GM23338 (cell line): ENCODE results near the gene CHTF8. TPM values are rescaled to one million over a fixed set of nuclear protein-coding genes. Genes with fewer than 3 reads are reported as not detected.
"Not testable (repeated sequence)": the region's sequence is repeated elsewhere in the genome, so short reads cannot be mapped to it uniquely, and the experiment has no call there.

ENCODE experiments used
- ATAC-seq: fragments of 200-7000 bp; cut with Tn5 transposase; 3 replicates; pipeline ENCODE4 v1.9.1; 2020
- DNase-seq: peaks from one replicate; pipeline ENCODE4 v3.0.0-alpha.2; 2015; ENCODE audit warnings: low spot score
- H2AFZ ChIP-seq: fragments of 200-600 bp; sonication (generic); 2 replicates; pipeline ENCODE4 v1.8.0; 2016; ENCODE audit warnings: antibody characterized with exemption, mild to moderate bottlenecking, moderate library complexity
- H3F3A ChIP-seq: fragments of 200-600 bp; sonication (generic); replicated peaks from 2 replicates; pipeline ENCODE4 v1.8.0; 2017; ENCODE audit warnings: antibody characterized with exemption, mixed run types, low read depth
- H3K27ac ChIP-seq: fragments of 200-600 bp; sonication (generic); 2 replicates; pipeline ENCODE4 v1.6.1; 2016; ENCODE audit warnings: low read depth
- H3K27me3 ChIP-seq: fragments of 200-600 bp; sonication (generic); 2 replicates; pipeline ENCODE4 v1.8.0; 2016; ENCODE audit warnings: mild to moderate bottlenecking, mixed run types, moderate library complexity; ENCODE audit not compliant: insufficient read depth
- H3K36me3 ChIP-seq: fragments of 200-600 bp; sonication (generic); 2 replicates; pipeline ENCODE4 v1.8.0; 2016; ENCODE audit warnings: mild to moderate bottlenecking; ENCODE audit not compliant: insufficient read depth
- H3K4me1 ChIP-seq: fragments of 200-600 bp; sonication (generic); 2 replicates; pipeline ENCODE4 v1.8.0; 2016; ENCODE audit warnings: mild to moderate bottlenecking, moderate library complexity; ENCODE audit not compliant: insufficient read depth
- H3K4me2 ChIP-seq: fragments of 200-600 bp; sonication (generic); 2 replicates; pipeline ENCODE4 v1.7.1; 2017; ENCODE audit warnings: mixed run types
- H3K4me3 ChIP-seq: fragments of 200-600 bp; sonication (generic); 2 replicates; pipeline ENCODE4 v1.6.1; 2016; ENCODE audit warnings: mixed run types
- H3K79me2 ChIP-seq: fragments of 200-600 bp; sonication (generic); replicated peaks from 2 replicates; pipeline ENCODE4 v1.8.0; 2017; ENCODE audit warnings: mild to moderate bottlenecking; ENCODE audit not compliant: insufficient read depth
- H3K9me2 ChIP-seq: fragments of 200-600 bp; sonication (generic); 2 replicates; pipeline ENCODE4 v1.8.0; 2017; ENCODE audit not compliant: insufficient read depth
- H4K20me1 ChIP-seq: fragments of 200-600 bp; sonication (generic); replicated peaks from 2 replicates; pipeline ENCODE4 v1.8.0; 2017; ENCODE audit warnings: mild to moderate bottlenecking; ENCODE audit not compliant: insufficient read depth
- H3K27ac Mint-ChIP-seq: 2 replicates; pipeline ENCODE4 v1.8.0; 2020; ENCODE audit warnings: inconsistent platforms, mild to moderate bottlenecking, moderate library complexity, mixed read lengths
- H3K27me3 Mint-ChIP-seq: 3 replicates; pipeline ENCODE4 v1.8.0; 2022; ENCODE audit warnings: low read depth, mild to moderate bottlenecking, moderate library complexity, mixed read lengths, inconsistent platforms; ENCODE audit not compliant: insufficient read depth, poor library complexity
- H3K36me3 Mint-ChIP-seq: 3 replicates; pipeline ENCODE4 v1.8.0; 2021; ENCODE audit warnings: low read depth, mild to moderate bottlenecking, inconsistent platforms, moderate library complexity, mixed read lengths
- H3K4me1 Mint-ChIP-seq: 3 replicates; pipeline ENCODE4 v1.8.0; 2020; ENCODE audit warnings: mild to moderate bottlenecking, inconsistent platforms, mixed read lengths
- H3K4me3 Mint-ChIP-seq: 3 replicates; pipeline ENCODE4 v1.8.0; 2021; ENCODE audit warnings: moderate library complexity, mild to moderate bottlenecking, inconsistent platforms, mixed read lengths
- H3K9me3 Mint-ChIP-seq: 3 replicates; pipeline ENCODE4 v1.8.0; 2020; ENCODE audit warnings: moderate library complexity, mild to moderate bottlenecking, inconsistent platforms, mixed read lengths
- EZH2phosphoT487 ChIP-seq: fragments of 200-600 bp; sonication (generic); IDR thresholded peaks from one replicate; pipeline ENCODE4 v1.8.1; 2018; ENCODE audit warnings: antibody characterized with exemption; ENCODE audit not compliant: unreplicated experiment
- NANOG ChIP-seq: IDR thresholded peaks from 2 replicates; pipeline ENCODE4 v1.6.1; 2016; ENCODE audit warnings: antibody characterized with exemption, borderline replicate concordance
- ZNF114 ChIP-seq: fragments of 250-450 bp; sonication (Bioruptor Pico); IDR thresholded peaks from 2 replicates; pipeline ENCODE4 v1.5.0; 2020; ENCODE audit warnings: mild to moderate bottlenecking, moderate library complexity
- polyA plus RNA-seq: library from polyadenylated mRNA; unstranded; fragments of >200 nt; fragmentation: Nextera tagmentation; extraction: Ambion mirVana; gene quantifications from 2 replicates; pipeline ENCODE4 v1.2.1, GENCODE V29; 2016
- total RNA-seq: library from RNA; depleted of rRNA; stranded (reverse); fragments of >200 nt; shearing (Covaris generic); gene quantifications from 2 replicates; pipeline ENCODE4 v1.2.3, GENCODE V29; 2014
- TF ChIP-seq, protein P1 (sequence below): IDR thresholded peaks from one replicate; pipeline ENCODE4 v1.6.1; 2018; ENCODE audit warnings: antibody characterized with exemption; ENCODE audit not compliant: unreplicated experiment
- TF ChIP-seq, protein P2 (sequence below), 2 experiments: fragments of 200-600 bp in 1 of 2; sonication (generic) in 1 of 2; conservative IDR thresholded peaks; 2 replicates each; pipeline versions ENCODE4 v1.5.1 to v1.6.1; 2016 to 2017; ENCODE audit warnings: antibody characterized with exemption in 2 of 2, low read depth in 2 of 2, mild to moderate bottlenecking in 2 of 2, moderate library complexity in 1 of 2

Gene CHTF8
- total and polyA plus RNA-seq, 2 experiments from 2014 or later: 24.4 to 155 TPM

DNA sequence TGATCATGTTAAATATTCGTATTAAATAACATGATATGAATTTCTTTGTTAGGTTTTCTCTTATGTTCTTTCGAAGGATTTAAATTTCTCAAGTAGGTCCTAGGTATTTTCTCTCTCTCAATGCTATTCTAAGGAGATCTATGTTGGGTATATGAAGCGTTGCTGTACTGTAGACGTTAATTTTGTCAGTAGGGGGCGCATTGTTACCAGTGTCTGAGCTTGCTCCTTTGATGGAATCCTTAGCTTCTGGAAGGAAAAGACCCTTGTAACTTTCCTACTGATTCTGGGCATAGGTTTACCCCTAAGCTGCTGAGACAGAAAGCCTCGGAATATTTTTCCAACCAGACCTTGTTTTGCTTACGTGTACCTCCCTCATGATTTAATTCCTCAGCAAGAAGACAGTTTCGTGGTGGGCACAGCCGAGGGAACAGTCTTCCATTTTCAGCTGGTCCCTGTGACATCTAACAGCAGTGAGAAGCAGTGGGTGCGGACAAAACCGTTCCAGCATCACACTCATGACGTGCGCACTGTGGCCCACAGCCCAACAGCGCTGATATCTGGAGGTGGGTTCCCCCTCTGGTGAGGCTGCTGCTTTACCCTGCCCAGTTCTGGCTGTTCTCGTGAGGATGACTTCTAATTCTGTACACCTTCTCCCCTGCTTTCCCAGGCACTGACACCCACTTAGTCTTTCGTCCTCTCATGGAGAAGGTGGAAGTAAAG, 17.9 kb upstream of the CHTF8 start:
- Histone ChIP-seq H3K27me3 (no peaks in the 10 kb centered on the region), H2AFZ (no peak overlapping the region), H3K9me2 (no peaks in the 10 kb centered on the region), H3F3A (peaks cover 39% of the 10 kb centered on the region), H3K4me2 (no peak overlapping the region), H3K4me3 (no peak overlapping the region), H3K4me1 (no peaks in the 10 kb centered on the region), H3K27ac (no peak overlapping the region), H3K79me2 (peaks cover 17% of the 10 kb centered on the region), H3K36me3 (peaks cover 60% of the 10 kb centered on the region), H4K20me1 (peaks cover 28% of the 10 kb centered on the region)
- Mint-ChIP-seq H3K27me3 (peaks cover 7% of the 10 kb centered on the region), H3K27ac (no peak overlapping the region), H3K36me3 (peaks cover 77% of the 10 kb centered on the region), H3K4me3 (no peak overlapping the region), H3K4me1 (no peaks in the 10 kb centered on the region), H3K9me3 (no peaks in the 10 kb centered on the region)
- ATAC-seq (peak; percentile 97), DNase-seq (peak; percentile 92)
- TF ChIP-seq, protein P1, sequence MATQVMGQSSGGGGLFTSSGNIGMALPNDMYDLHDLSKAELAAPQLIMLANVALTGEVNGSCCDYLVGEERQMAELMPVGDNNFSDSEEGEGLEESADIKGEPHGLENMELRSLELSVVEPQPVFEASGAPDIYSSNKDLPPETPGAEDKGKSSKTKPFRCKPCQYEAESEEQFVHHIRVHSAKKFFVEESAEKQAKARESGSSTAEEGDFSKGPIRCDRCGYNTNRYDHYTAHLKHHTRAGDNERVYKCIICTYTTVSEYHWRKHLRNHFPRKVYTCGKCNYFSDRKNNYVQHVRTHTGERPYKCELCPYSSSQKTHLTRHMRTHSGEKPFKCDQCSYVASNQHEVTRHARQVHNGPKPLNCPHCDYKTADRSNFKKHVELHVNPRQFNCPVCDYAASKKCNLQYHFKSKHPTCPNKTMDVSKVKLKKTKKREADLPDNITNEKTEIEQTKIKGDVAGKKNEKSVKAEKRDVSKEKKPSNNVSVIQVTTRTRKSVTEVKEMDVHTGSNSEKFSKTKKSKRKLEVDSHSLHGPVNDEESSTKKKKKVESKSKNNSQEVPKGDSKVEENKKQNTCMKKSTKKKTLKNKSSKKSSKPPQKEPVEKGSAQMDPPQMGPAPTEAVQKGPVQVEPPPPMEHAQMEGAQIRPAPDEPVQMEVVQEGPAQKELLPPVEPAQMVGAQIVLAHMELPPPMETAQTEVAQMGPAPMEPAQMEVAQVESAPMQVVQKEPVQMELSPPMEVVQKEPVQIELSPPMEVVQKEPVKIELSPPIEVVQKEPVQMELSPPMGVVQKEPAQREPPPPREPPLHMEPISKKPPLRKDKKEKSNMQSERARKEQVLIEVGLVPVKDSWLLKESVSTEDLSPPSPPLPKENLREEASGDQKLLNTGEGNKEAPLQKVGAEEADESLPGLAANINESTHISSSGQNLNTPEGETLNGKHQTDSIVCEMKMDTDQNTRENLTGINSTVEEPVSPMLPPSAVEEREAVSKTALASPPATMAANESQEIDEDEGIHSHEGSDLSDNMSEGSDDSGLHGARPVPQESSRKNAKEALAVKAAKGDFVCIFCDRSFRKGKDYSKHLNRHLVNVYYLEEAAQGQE: no peak
- TF ChIP-seq, protein P2, sequence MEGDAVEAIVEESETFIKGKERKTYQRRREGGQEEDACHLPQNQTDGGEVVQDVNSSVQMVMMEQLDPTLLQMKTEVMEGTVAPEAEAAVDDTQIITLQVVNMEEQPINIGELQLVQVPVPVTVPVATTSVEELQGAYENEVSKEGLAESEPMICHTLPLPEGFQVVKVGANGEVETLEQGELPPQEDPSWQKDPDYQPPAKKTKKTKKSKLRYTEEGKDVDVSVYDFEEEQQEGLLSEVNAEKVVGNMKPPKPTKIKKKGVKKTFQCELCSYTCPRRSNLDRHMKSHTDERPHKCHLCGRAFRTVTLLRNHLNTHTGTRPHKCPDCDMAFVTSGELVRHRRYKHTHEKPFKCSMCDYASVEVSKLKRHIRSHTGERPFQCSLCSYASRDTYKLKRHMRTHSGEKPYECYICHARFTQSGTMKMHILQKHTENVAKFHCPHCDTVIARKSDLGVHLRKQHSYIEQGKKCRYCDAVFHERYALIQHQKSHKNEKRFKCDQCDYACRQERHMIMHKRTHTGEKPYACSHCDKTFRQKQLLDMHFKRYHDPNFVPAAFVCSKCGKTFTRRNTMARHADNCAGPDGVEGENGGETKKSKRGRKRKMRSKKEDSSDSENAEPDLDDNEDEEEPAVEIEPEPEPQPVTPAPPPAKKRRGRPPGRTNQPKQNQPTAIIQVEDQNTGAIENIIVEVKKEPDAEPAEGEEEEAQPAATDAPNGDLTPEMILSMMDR (conservative IDR thresholded peaks at IDR 0.05; ENCODE audit: low read depth in 2 of 2): peak; percentile 81 to 93

DNA sequence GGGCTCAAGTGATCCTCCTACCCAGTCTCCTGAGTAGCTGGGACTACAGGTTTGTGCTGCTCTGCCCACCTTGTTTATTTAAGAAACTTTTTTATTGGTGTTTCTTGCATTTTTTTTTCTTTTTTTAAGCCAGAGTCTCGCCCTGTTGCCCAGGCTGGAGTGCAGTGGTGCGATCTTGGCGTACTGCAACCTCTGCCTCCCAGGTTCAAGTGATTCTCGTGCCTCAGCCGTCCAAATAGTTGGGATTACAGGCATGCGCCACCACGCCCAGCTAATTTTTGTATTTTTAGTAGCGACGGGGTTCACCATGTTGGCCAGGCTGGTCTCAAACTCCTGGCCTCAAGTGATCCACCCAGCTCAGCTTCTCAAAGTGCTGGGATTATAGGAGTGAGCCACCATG, 17.2 kb upstream of the CHTF8 start:
- ATAC-seq, H3K27me3 ChIP-seq, H3K4me1 ChIP-seq, H3K4me3 Mint-ChIP-seq, H3K27me3 Mint-ChIP-seq, H3K4me1 Mint-ChIP-seq, H3K27ac Mint-ChIP-seq, H3K9me2 ChIP-seq, H3K4me2 ChIP-seq, DNase-seq, H3K9me3 Mint-ChIP-seq, H2AFZ ChIP-seq, H3K4me3 ChIP-seq: not testable (repeated sequence)
- H4K20me1 ChIP-seq: peaks cover 28% of the 10 kb centered on the region
- peaks cover 60% of the 10 kb centered on the region for H3K36me3 ChIP-seq
- peaks cover 75% of the 10 kb centered on the region for H3K36me3 Mint-ChIP-seq
- peak overlapping the region; percentile 53 for H3K27ac ChIP-seq
- H3K79me2 ChIP-seq: peaks cover 22% of the 10 kb centered on the region
- peaks cover 37% of the 10 kb centered on the region for H3F3A ChIP-seq

DNA sequence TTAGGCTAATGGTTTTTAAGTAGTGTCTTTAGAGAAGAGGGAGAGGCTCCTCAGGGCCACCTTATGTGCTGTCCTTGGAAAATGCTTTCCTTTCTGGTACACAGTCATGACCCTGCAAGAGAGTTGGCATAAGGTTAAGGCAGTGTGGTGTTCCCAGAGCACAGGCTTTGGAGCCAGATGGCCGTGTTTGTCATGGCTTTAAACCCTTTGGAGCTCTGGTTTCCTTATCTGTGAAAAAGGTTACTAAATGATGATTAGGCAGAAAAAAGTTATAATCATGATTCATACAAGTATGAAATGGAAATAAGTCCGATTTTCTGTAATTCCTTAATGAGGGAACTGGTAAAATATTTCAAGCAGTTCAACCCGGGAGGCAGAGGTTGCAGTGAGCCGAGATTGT, 13.3 kb upstream of the CHTF8 start:
- H3K4me1 ChIP-seq: no peaks in the 10 kb centered on the region
- Mint-ChIP-seq H3K4me3 (no peak overlapping the region), H3K9me3 (no peaks in the 10 kb centered on the region), H3K27ac (no peak overlapping the region), H3K4me1 (no peaks in the 10 kb centered on the region), H3K27me3 (peaks cover under 1% of the 10 kb centered on the region), H3K36me3 (peaks cover 76% of the 10 kb centered on the region)
- H3K4me2 ChIP-seq: no peak overlapping the region
- H3K9me2 ChIP-seq: no peaks in the 10 kb centered on the region
- no peak for ATAC-seq
- H2AFZ ChIP-seq: no peak overlapping the region
- no peak for DNase-seq
- H4K20me1 ChIP-seq: peaks cover 25% of the 10 kb centered on the region
- H3K36me3 ChIP-seq: peaks cover 59% of the 10 kb centered on the region
- H3K79me2 ChIP-seq: peaks cover 55% of the 10 kb centered on the region
- peak overlapping the region; percentile 57; the same call in 1 of the 2 replicates for H3K27ac ChIP-seq
- no peaks in the 10 kb centered on the region for H3K27me3 ChIP-seq
- H3F3A ChIP-seq: peaks cover 37% of the 10 kb centered on the region
- H3K4me3 ChIP-seq: no peak overlapping the region
- TF ChIP-seq EZH2phosphoT487 (no peak), NANOG (no peak), ZNF114 (CRISPR knock-in tag) (no peak)
